Trophoblast cell (in vitro differentiated cells and primary cell): ENCODE measurements around the gene FHIT.

Experiments used
- DNase-seq, 2 donors: peaks; one replicate each; pipeline ENCODE4 v3.0.0-alpha.2; 2016
- H2AFZ ChIP-seq: 2 replicates; pipeline ENCODE4 v1.6.1; 2013; ENCODE audit warnings: low read length, moderate library complexity, mild to moderate bottlenecking; ENCODE audit not compliant: insufficient read depth, poor library complexity
- H2AK5ac ChIP-seq: 2 replicates; pipeline ENCODE4 v1.6.1; 2013; ENCODE audit warnings: mild to moderate bottlenecking, low read length
- H2BK120ac ChIP-seq: 2 replicates; pipeline ENCODE4 v1.6.1; 2013; ENCODE audit warnings: low read length, mild to moderate bottlenecking, moderate library complexity; ENCODE audit not compliant: insufficient read depth, poor library complexity
- H2BK12ac ChIP-seq: 2 replicates; pipeline ENCODE4 v1.6.1; 2013; ENCODE audit warnings: mild to moderate bottlenecking, low read length, moderate library complexity
- H2BK5ac ChIP-seq: 2 replicates; pipeline ENCODE4 v1.6.1; 2013; ENCODE audit warnings: low read length, low read depth, moderate library complexity, mild to moderate bottlenecking; ENCODE audit not compliant: poor library complexity
- H3K14ac ChIP-seq: 2 replicates; pipeline ENCODE4 v1.6.1; 2013; ENCODE audit warnings: mild to moderate bottlenecking, low read length
- H3K18ac ChIP-seq: 2 replicates; pipeline ENCODE4 v1.6.1; 2013; ENCODE audit warnings: mild to moderate bottlenecking, low read length
- H3K23ac ChIP-seq: 2 replicates; pipeline ENCODE4 v1.6.1; 2013; ENCODE audit warnings: low read length
- H3K27ac ChIP-seq: 2 replicates; pipeline ENCODE4 v1.5.1; 2013; ENCODE audit warnings: low read depth, mild to moderate bottlenecking, inconsistent platforms, low read length, moderate library complexity
- H3K27me3 ChIP-seq: 2 replicates; pipeline ENCODE4 v1.6.1; 2013; ENCODE audit warnings: inconsistent platforms, mild to moderate bottlenecking, low read length, moderate library complexity; ENCODE audit not compliant: insufficient read depth
- H3K36me3 ChIP-seq, 2 experiments: 1 replicate in 1 of 2; 2 replicates in 1 of 2; pipeline ENCODE4 v1.6.1; 2013; ENCODE audit warnings: low read length in 2 of 2, mild to moderate bottlenecking in 2 of 2, moderate library complexity in 1 of 2; ENCODE audit not compliant: insufficient read depth in 2 of 2, control insufficient read depth in 1 of 2
- H3K4ac ChIP-seq: 2 replicates; pipeline ENCODE4 v1.6.1; 2013; ENCODE audit warnings: low read depth, mild to moderate bottlenecking, low read length, moderate library complexity
- H3K4me1 ChIP-seq, 2 experiments: 1 replicate in 1 of 2; 2 replicates in 1 of 2; pipeline ENCODE4 v1.6.1; 2013; ENCODE audit warnings: low read length in 2 of 2, mild to moderate bottlenecking in 2 of 2, moderate library complexity in 1 of 2; ENCODE audit not compliant: insufficient read depth in 2 of 2, control insufficient read depth in 1 of 2
- H3K4me2 ChIP-seq: 2 replicates; pipeline ENCODE4 v1.6.1; 2013; ENCODE audit warnings: inconsistent platforms, mild to moderate bottlenecking, low read length, moderate library complexity
- H3K4me3 ChIP-seq: 2 replicates; pipeline ENCODE4 v1.5.1; 2013; ENCODE audit warnings: mild to moderate bottlenecking, low read depth, low read length, inconsistent platforms
- H3K79me1 ChIP-seq: one replicate; pipeline ENCODE4 v1.6.1; 2013; ENCODE audit warnings: low read length
- H3K79me2 ChIP-seq: 2 replicates; pipeline ENCODE4 v1.6.1; 2013; ENCODE audit warnings: low read length, mild to moderate bottlenecking; ENCODE audit not compliant: control insufficient read depth, insufficient read depth, poor library complexity
- H3K9ac ChIP-seq: 2 replicates; pipeline ENCODE4 v1.6.1; 2013; ENCODE audit warnings: mild to moderate bottlenecking, low read length
- H3K9me3 ChIP-seq: 2 replicates; pipeline ENCODE4 v1.6.1; 2013; ENCODE audit warnings: low read depth, mild to moderate bottlenecking, control low read depth, inconsistent platforms, low read length; ENCODE audit not compliant: insufficient read depth
- H4K12ac ChIP-seq: 2 replicates; pipeline ENCODE4 v1.6.1; 2013; ENCODE audit warnings: low read depth, mild to moderate bottlenecking, low read length, moderate library complexity
- H4K8ac ChIP-seq: 2 replicates; pipeline ENCODE4 v1.6.1; 2013; ENCODE audit warnings: low read depth, mild to moderate bottlenecking, low read length, moderate library complexity
- H4K91ac ChIP-seq: one replicate; pipeline ENCODE4 v1.6.1; 2013; ENCODE audit warnings: low read depth, mild to moderate bottlenecking, low read length, moderate library complexity
- WGBS: extraction: QIAGEN DNeasy Blood & Tissue Kit; methylation state at CpG from one replicate; pipeline ENCODE4 v1.1.7; 2013; ENCODE audit warnings: missing lambda C conversion rate; ENCODE audit not compliant: insufficient read length, insufficient coverage; ENCODE audit errors: extremely low coverage; 5-methylcytosine and 5-hydroxymethylcytosine counted together

The FHIT gene

GRCh38 chr3:59920822-59921221, 1330.4 kb downstream of the FHIT start:
- H3K79me2 ChIP-seq = no peaks in the 10 kb centered on the region
- H3K14ac ChIP-seq = no peak overlapping the region
- H3K9me3 ChIP-seq = peaks cover 2% of the 10 kb centered on the region
- H4K8ac ChIP-seq = no peak overlapping the region
- H4K91ac ChIP-seq = no peak overlapping the region
- H4K12ac ChIP-seq = no peak overlapping the region
- H3K9ac ChIP-seq = no peak overlapping the region
- H2BK12ac ChIP-seq = no peak overlapping the region
- H2BK5ac ChIP-seq = no peak overlapping the region
- WGBS = no CpG with 5 or more reads among the region's 5 CpGs
- no peak overlapping the region for H3K4me3 ChIP-seq
- H3K4me2 ChIP-seq = no peak overlapping the region
- H3K27me3 ChIP-seq = no peaks in the 10 kb centered on the region
- no peak overlapping the region for H3K23ac ChIP-seq
- H3K4ac ChIP-seq = no peak overlapping the region
- no peak overlapping the region for H2AK5ac ChIP-seq
- no peak for DNase-seq
- H3K27ac ChIP-seq = no peak overlapping the region
- H3K36me3 ChIP-seq = no peaks in the 10 kb centered on the region
- no peak overlapping the region for H2BK120ac ChIP-seq
- H2AFZ ChIP-seq = no peak overlapping the region
- H3K79me1 ChIP-seq = no peaks in the 10 kb centered on the region
- no peak overlapping the region for H3K18ac ChIP-seq
- no peaks in the 10 kb centered on the region for H3K4me1 ChIP-seq

GRCh38 chr3:59919586-59919985, 1331.7 kb downstream of the FHIT start:
- Histone ChIP-seq H2BK120ac (no peak overlapping the region), H3K79me2 (no peaks in the 10 kb centered on the region), H3K14ac (no peak overlapping the region), H3K4me3 (no peak overlapping the region), H3K18ac (no peak overlapping the region), H3K79me1 (no peaks in the 10 kb centered on the region), H3K36me3 (no peaks in the 10 kb centered on the region), H3K9ac (no peak overlapping the region), H3K9me3 (peaks cover 2% of the 10 kb centered on the region), H3K27ac (no peak overlapping the region), H3K4me2 (no peak overlapping the region), H2BK5ac (no peak overlapping the region), H4K12ac (no peak overlapping the region), H3K27me3 (no peaks in the 10 kb centered on the region), H3K23ac (no peak overlapping the region), H3K4ac (no peak overlapping the region), H2BK12ac (no peak overlapping the region), H3K4me1 (no peaks in the 10 kb centered on the region), H4K91ac (no peak overlapping the region), H2AFZ (no peak overlapping the region), H4K8ac (no peak overlapping the region), H2AK5ac (no peak overlapping the region)
- no peak for DNase-seq
- no CpG with 5 or more reads among the region's 2 CpGs for WGBS

GRCh38 chr3:59914251-59914650, 1337.0 kb downstream of the FHIT start:
- no peak overlapping the region for H3K4me2 ChIP-seq
- no peak for DNase-seq
- H2AK5ac ChIP-seq = no peak overlapping the region
- no peak overlapping the region for H4K8ac ChIP-seq
- no peak overlapping the region for H2BK120ac ChIP-seq
- no peak overlapping the region for H4K12ac ChIP-seq
- no peak overlapping the region for H3K4me3 ChIP-seq
- H3K79me2 ChIP-seq = no peaks in the 10 kb centered on the region
- H2AFZ ChIP-seq = no peak overlapping the region
- H2BK12ac ChIP-seq = no peak overlapping the region
- H3K9me3 ChIP-seq = no peaks in the 10 kb centered on the region
- H3K23ac ChIP-seq = no peak overlapping the region
- no peak overlapping the region for H2BK5ac ChIP-seq
- no peaks in the 10 kb centered on the region for H3K4me1 ChIP-seq
- H4K91ac ChIP-seq = no peak overlapping the region
- H3K27ac ChIP-seq = no peak overlapping the region
- no peak overlapping the region for H3K18ac ChIP-seq
- H3K14ac ChIP-seq = no peak overlapping the region
- no peak overlapping the region for H3K9ac ChIP-seq
- no peaks in the 10 kb centered on the region for H3K27me3 ChIP-seq
- no peak overlapping the region for H3K4ac ChIP-seq
- no peaks in the 10 kb centered on the region for H3K79me1 ChIP-seq
- no peaks in the 10 kb centered on the region for H3K36me3 ChIP-seq
- no CpG with 5 or more reads among the region's 6 CpGs for whole genome bisulfite sequencing

GRCh38 chr3:59913645-59914044, 1337.6 kb downstream of the FHIT start:
- Histone ChIP-seq H3K14ac (no peak overlapping the region), H3K79me1 (no peaks in the 10 kb centered on the region), H3K4me1 (no peaks in the 10 kb centered on the region), H4K12ac (no peak overlapping the region), H3K27ac (no peak overlapping the region), H3K4ac (no peak overlapping the region), H4K8ac (no peak overlapping the region), H3K23ac (no peak overlapping the region), H2BK12ac (no peak overlapping the region), H3K36me3 (no peaks in the 10 kb centered on the region), H3K27me3 (no peaks in the 10 kb centered on the region), H3K79me2 (no peaks in the 10 kb centered on the region), H3K18ac (no peak overlapping the region), H3K4me2 (no peak overlapping the region), H3K4me3 (no peak overlapping the region), H2AK5ac (no peak overlapping the region), H3K9me3 (no peaks in the 10 kb centered on the region), H2AFZ (no peak overlapping the region), H3K9ac (no peak overlapping the region), H4K91ac (no peak overlapping the region), H2BK120ac (no peak overlapping the region), H2BK5ac (no peak overlapping the region)
- no peak for DNase-seq
- WGBS = no CpG with 5 or more reads among the region's 1 CpG
